Stimulated activated CD4-positive, alpha-beta T cell treated with anti-CD3 and anti-CD28 coated beads, TNF-alpha, amount 100 ng/mL, for 24 hours (primary cell): ENCODE data around the gene EHD3.
A peak's percentile ranks its signal among the peaks of the same experiment; 100 is the strongest.

Source experiments
- DNase-seq, 3 experiments: peaks; one replicate each; pipeline ENCODE4 v3.0.0-alpha.2; 2020; ENCODE audit warnings: low read depth in 3 of 3

Gene EHD3

GRCh38 chr2:31284107-31284506 lies 50.2 kb downstream of the EHD3 start:
- DNase-seq = no peak

DNA sequence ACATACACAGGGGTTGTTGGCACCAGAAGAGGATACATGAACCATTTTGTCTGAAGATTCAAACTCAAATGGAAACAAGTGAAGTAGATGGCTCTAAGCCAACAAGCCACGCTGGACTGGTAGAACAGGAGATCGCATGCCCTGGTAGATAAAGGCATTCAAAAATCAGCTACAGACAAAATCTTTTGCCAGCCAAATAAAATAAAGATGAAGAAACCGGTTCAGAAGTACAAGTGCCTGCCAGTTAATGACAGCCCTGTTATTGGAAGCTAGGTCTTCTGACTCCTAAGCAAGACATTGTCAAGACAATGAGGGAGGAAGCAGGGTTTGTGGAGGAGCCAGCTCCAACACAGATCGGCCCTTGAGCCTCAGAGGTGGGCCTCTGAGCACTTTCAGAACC lies 52.3 kb downstream of the EHD3 start:
- DNase-seq = no peak

GRCh38 chr2:31286961-31287550 lies 53.1 kb downstream of the EHD3 start:
- DNase-seq = no peak

DNA sequence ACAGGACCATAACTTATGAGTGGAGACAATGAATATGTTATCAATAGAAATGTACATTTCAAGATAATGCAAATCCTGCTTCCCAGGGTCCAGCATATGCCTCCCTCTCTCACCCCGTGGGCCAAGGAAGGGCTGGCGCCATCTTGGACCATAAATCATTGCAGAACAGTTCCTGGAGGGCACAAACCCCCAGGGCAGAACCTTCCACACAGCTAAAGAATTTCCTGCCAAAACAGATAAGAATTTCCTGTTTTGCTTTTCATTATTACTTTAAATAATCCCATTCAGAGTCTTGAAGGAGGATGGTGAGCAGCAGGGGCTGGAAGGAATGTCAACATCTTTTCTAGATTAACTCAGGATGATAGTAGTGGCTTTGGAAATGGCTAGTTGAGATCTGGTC lies 53.7 kb downstream of the EHD3 start:
- DNase-seq = no peak

GRCh38 chr2:31294196-31294595 lies 60.2 kb downstream of the EHD3 start:
- DNase-seq = no peak

DNA sequence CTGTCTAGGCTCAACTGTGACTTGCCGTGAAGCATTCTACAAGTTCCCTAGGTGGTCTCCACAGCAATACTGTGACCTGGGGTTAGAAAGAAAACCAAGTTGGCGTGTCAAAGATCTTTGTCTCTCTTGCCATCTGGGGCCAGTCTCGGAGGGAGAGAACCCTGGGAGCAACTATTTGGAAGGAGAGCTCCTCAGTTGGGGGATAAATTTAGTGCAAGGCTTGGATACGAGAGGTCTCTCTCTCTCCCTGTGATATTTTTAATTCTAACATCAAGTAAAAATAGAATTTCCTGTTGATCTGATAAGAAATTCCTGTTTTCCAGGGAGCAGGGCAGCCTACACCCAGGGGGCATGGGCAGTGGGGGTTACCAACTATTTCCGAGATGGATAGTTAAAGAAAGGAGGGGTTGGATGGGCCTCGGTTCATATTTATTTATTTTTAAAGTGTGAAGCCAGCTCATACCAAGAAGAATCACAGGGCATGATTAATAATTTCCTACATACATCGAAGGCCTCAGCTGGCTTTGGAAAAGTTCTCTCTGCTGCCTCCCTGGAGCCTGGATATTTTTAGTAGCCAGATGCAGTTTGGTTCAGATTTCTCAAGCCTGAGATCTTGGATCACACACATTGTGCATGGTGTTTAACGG lies 62.8 kb downstream of the EHD3 start:
- no peak for DNase-seq

DNA sequence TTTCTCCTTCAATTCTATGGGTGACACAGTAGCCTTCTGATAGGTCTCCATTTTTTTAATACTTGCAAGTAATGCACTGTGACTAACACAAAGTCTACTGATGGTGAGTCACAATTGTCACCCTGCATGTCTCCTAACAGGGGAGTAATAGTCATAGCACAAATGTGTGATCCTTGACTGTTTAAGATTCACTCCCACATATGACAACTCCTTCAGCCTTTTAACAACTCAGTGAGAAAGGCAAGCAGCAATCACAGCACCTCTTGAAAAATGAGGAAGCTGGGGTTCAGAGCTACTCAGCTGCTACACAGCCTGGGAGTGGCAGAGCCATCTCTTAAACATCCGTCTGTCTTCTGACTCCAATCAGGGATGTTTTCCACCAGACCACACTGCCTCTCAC lies 63.8 kb downstream of the EHD3 start:
- no peak for DNase-seq

GRCh38 chr2:31299547-31299946 lies 65.6 kb downstream of the EHD3 start:
- no peak for DNase-seq

- DNase-seq = no peak
Observed at GRCh38 chr2:31300309-31300708, 66.4 kb downstream of the EHD3 start.

- no peak for DNase-seq
Observed at GRCh38 chr2:31302940-31303563, 69.1 kb downstream of the EHD3 start.

DNA sequence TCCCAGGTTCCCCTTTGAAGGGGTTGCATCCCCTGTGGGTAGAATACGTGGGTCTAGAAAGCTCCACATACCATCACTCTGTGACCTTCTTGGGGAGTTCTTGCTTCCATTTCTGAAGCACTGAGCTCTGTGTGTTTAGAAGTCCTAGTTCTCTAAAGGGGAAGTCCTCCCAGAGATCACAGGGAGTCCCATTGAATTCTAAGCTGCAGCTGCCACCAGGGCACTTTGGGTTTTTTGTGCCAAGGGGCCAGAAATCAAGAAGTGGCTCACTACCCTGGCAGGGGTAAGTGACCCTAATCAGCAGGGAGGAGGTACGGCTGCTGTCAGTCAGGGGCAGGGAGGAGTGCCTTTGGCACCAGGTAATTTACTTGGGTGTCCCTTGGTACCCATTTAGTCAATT lies 70.9 kb downstream of the EHD3 start:
- DNase-seq = no peak

DNA sequence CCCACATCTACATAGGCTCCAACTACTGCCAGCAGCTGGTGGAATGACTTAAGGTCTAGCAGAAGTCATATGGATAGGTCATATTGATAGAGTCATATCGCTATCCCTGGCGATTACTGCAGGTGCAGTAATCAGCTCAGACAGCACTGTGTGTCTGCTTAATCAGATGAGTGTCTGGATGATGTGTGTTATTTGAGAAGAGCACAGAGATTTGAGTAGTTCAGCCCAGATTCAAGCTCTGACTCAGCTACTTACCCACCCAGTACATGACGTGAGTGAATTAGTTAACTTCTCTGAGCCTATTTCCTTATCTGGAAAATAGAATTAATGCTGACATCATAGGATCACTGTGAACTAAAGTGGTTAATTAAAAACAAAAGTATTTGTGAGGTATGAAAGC lies 78.9 kb downstream of the EHD3 start:
- DNase-seq = no peak

DNA sequence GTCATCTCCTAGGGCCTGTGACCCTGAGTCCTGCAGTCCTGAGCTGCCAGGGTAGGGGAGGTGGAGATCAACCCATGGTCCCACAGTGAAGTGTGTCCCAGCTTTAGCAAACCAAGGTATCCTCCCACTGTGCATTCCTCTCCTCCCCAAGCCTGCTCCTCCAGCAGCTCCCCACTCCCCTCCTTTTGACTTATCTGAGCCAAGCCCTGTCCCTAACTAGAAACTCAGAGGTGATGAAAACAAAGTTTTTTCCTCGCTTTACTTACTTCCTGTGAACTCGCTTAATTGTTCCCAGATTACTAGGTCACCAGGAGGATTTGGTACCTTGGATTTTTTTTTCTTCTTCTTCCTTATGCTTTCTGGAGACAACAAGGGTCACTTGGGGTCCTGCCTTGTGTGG lies 80.8 kb downstream of the EHD3 start:
- DNase-seq = no peak

GRCh38 chr2:31317396-31317795 lies 83.4 kb downstream of the EHD3 start:
- no peak for DNase-seq

DNA sequence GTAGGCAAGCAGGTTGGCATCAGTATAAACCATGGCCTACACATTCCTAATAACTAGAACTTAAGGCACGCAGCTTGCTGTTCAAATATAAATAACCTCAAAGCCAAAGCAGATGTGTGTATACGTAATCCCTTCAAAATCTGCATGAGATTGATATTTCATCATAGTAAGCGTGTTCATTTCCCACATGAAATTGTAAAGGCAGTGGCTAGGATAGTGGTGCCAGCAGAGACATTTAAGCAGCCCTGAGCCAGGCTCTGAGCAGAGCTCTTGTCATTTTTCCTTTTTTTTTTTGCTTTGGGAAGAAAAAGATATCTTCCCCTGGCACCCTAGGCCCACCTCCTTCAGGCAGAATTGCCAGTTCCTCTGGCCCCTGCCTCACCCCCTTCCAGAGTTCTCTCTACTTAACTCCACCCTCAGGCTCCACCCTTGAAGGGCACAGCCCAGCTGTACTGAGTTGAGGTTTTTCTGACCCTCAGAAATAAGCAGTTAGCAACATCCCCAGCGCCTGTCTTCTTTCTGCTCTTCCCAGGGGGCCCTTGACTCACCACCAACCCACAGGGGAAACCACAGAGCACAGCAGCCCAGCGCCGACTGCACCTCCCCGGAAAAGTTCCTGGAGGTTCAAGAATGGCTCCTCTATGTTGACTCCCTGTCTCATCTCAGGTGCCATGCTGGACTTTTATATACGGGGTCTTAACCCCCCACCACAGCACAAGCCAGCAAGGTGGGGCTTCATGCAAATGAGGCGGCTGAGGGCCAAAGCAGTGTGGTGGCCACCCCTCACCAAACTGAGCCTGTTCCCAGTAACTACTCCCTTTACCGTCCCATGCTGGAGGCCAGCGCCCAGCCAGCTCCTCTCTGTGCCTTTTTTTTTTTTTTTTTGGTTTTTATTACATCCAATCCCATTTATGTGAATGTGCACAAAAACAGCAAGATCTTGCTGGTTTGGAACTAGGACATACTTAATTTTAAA lies 84.7 kb downstream of the EHD3 start:
- peak in 1 of 3 experiments; percentile 35 for DNase-seq
